Neural crest cell (in vitro differentiated cells): ENCODE data around the gene CYTH2. TPM values are rescaled to one million over a fixed set of nuclear protein-coding genes. Genes with fewer than 3 reads are reported as not detected.

Source experiments
- DNase-seq: peaks from one replicate; pipeline ENCODE4 v3.0.0; 2021; ENCODE audit warnings: low read depth, mixed read lengths, low spot score
- H3K27ac Mint-ChIP-seq: one replicate; pipeline ENCODE4 v1.8.0; 2021; ENCODE audit warnings: mild to moderate bottlenecking, mixed read lengths; ENCODE audit not compliant: unreplicated experiment
- H3K27me3 Mint-ChIP-seq: 2 replicates; pipeline ENCODE4 v1.8.0; 2021; ENCODE audit warnings: low read depth, mild to moderate bottlenecking, mixed read lengths
- H3K36me3 Mint-ChIP-seq: 2 replicates; pipeline ENCODE4 v1.8.0; 2021; ENCODE audit warnings: low read depth, mild to moderate bottlenecking, mixed read lengths
- H3K4me1 Mint-ChIP-seq: 2 replicates; pipeline ENCODE4 v1.8.0; 2021; ENCODE audit warnings: mixed read lengths
- H3K4me3 Mint-ChIP-seq: one replicate; pipeline ENCODE4 v1.8.0; 2021; ENCODE audit warnings: mild to moderate bottlenecking, mixed read lengths
- H3K9me3 Mint-ChIP-seq: 2 replicates; pipeline ENCODE4 v1.8.0; 2021; ENCODE audit warnings: mixed read lengths
- total RNA-seq: library from RNA; stranded (reverse); gene quantifications from 2 replicates; pipeline ENCODE4 v1.2.1, GENCODE V29; 2021
- TF ChIP-seq, protein P1 (sequence below): fragments of 200-600 bp; sonication (generic); conservative IDR thresholded peaks from 2 replicates; pipeline ENCODE4 v1.5.0; 2021; ENCODE audit warnings: antibody characterized with exemption, mild to moderate bottlenecking

The CYTH2 gene
- total RNA-seq, 1 donor from 2014 or later = 196 TPM

DNA sequence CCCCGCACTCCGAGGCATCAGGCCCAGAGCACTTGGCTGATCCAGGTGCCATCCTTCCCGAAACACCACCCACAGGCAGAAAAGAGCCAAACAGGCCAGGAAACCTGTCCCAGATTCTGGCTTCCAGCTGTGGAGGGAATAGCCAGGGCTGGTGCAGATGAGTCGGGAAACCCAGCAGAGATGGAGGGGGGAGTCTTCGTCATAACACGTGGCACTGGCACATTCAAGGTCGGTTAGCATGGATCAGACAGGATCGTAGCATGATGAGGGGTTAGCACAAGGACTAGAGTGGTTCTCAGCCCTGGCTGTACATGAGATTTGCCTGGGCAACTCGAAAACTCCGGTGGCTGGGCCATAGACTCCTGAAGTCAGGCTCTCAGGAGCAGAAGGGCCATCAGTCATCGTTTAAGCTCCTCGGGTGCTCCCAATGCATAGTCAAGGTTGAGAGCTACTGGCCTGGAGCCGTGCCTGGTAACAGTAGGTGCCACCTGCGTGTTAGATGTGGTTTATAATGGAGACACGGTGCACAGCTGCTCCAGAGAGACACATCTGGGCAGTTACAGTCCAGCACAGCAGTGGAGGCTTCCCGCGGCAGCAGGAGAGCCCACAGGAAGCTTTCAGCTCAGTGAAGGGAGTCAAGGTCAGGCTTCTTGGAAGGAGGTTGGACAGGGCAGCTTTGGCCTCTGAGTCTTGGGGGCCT lies 6.3 kb downstream of the CYTH2 start:
- Mint-ChIP-seq H3K9me3 (no peaks in the 10 kb centered on the region), H3K27ac (no peak overlapping the region), H3K4me3 (peak overlapping the region; percentile 73), H3K36me3 (peaks cover 21% of the 10 kb centered on the region), H3K4me1 (peaks cover 13% of the 10 kb centered on the region), H3K27me3 (peaks cover 8% of the 10 kb centered on the region)
- TF ChIP-seq, protein P1, sequence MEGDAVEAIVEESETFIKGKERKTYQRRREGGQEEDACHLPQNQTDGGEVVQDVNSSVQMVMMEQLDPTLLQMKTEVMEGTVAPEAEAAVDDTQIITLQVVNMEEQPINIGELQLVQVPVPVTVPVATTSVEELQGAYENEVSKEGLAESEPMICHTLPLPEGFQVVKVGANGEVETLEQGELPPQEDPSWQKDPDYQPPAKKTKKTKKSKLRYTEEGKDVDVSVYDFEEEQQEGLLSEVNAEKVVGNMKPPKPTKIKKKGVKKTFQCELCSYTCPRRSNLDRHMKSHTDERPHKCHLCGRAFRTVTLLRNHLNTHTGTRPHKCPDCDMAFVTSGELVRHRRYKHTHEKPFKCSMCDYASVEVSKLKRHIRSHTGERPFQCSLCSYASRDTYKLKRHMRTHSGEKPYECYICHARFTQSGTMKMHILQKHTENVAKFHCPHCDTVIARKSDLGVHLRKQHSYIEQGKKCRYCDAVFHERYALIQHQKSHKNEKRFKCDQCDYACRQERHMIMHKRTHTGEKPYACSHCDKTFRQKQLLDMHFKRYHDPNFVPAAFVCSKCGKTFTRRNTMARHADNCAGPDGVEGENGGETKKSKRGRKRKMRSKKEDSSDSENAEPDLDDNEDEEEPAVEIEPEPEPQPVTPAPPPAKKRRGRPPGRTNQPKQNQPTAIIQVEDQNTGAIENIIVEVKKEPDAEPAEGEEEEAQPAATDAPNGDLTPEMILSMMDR = no peak
- no peak for DNase-seq

DNA sequence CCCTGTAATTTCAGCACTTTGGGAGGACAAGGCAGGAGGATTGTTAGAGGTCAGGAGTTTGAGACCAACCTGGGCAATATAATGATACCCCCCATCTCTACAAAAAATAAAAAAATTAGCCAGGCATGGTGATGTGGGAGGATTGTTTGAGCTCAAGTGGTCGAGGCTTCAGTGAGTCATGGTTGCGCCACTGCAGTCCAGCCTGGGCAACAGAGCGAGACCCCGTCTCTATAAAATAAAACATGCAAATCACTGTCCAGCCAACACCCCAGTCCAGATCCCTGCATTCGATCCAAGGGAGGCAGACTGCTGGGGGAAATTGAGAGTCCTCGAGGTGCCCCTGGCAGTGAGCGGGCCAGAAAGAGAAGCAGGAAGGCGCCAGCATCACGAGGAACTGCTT lies 7.0 kb downstream of the CYTH2 start:
- peaks cover 18% of the 10 kb centered on the region for H3K36me3 Mint-ChIP-seq
- H3K27me3 Mint-ChIP-seq = peaks cover 8% of the 10 kb centered on the region
- H3K27ac Mint-ChIP-seq = no peak overlapping the region
- peaks cover 8% of the 10 kb centered on the region for H3K4me1 Mint-ChIP-seq
- DNase-seq = no peak
- TF ChIP-seq, protein P1 = no peak
- H3K9me3 Mint-ChIP-seq = no peaks in the 10 kb centered on the region
- H3K4me3 Mint-ChIP-seq = peak overlapping the region; percentile 73

DNA sequence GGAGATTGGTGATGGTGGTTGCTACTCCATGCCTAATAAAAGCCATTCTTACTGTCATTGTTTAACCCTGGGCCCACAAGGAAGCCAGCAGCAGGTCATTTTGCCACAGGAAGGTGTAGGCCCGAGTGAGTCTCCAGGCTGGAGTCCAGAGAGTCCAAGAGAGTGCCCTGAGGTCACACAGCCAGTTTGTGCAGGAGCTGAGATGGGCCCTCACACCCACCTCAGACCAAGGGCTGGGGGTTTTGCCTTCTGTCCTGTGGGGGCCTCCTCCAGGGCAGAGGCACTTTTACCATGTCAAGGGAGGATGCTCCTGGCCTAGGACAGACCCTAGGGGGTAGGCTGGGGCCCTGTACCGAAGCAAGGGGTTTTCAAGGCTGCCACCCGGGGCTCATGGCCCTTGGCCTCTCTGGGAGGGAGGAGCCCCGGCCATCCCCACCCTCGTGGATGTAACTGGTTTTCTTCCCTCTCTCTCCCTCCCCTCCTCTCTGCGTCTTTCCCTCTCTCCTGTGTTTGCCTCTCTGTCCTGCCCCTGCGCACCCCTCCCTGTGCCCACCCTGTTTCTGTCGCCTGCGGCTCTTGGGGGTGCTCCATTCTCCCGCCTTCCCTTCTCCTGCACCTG lies 8.0 kb downstream of the CYTH2 start:
- Mint-ChIP-seq H3K36me3 (peaks cover 17% of the 10 kb centered on the region), H3K27ac (no peak overlapping the region), H3K27me3 (peaks cover 11% of the 10 kb centered on the region), H3K4me3 (peak overlapping the region; percentile 51), H3K4me1 (peaks cover 13% of the 10 kb centered on the region), H3K9me3 (no peaks in the 10 kb centered on the region)
- DNase-seq = no peak
- TF ChIP-seq, protein P1 = no peak

DNA sequence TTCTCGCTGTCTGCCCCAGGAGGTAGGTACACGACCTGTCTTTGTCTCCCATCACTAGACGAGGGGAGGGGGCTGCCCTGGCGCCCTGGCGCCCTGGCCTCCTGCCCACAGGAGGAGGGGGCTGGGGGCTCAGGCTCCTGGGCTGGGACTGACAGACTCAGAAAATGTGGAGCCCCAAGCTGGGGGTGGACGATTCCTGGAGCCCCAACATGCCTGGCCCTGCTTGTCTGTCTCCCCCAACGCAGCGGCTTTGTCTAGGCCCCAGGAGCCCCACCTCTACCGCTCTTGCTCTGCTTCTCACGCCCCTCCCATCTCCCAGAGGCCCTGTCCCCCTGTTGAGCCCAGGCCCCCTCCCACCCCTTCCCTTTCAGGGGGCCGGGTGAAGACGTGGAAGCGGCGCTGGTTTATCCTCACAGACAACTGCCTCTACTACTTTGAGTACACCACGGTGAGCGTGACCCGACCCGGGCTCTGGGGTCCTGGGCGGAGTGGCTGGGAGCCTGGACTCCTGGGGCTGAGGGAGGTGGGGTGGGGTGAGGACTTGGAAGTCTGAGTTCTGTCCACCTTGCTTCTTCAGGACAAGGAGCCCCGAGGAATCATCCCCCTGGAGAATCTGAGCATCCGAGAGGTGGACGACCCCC lies 8.6 kb downstream of the CYTH2 start:
- peaks cover 15% of the 10 kb centered on the region for H3K27me3 Mint-ChIP-seq
- H3K4me3 Mint-ChIP-seq = no peak overlapping the region
- DNase-seq = no peak

More for the DNA sequence above, 8.6 kb downstream of the CYTH2 start:
- Mint-ChIP-seq H3K4me1 (peaks cover 15% of the 10 kb centered on the region), H3K27ac (no peak overlapping the region), H3K9me3 (no peaks in the 10 kb centered on the region), H3K36me3 (peaks cover 18% of the 10 kb centered on the region)
- TF ChIP-seq, protein P1 = no peak
